Endothelial cell of umbilical vein (primary cell): Measurements from ENCODE around the gene C6orf136.

Experiments
- POLR2AphosphoS5 ChIP-seq: IDR thresholded peaks from 2 replicates; pipeline ENCODE4 v1.6.1; 2012; ENCODE audit warnings: low read depth, mild to moderate bottlenecking, control low read depth, low read length, moderate library complexity; ENCODE audit not compliant: insufficient read depth
- TF ChIP-seq, protein P1 (sequence below), 2 donors: IDR thresholded peaks; 1 replicate in 1 of 2; 2 replicates in 1 of 2; pipeline ENCODE4 v1.5.1; 2011; ENCODE audit warnings: low read length in 2 of 2, mild to moderate bottlenecking in 2 of 2, moderate library complexity in 2 of 2, control low read depth in 1 of 2, inconsistent platforms in 1 of 2, low read depth in 1 of 2; ENCODE audit not compliant: insufficient read depth in 1 of 2; ENCODE audit errors: extremely low read depth in 1 of 2

DNA sequence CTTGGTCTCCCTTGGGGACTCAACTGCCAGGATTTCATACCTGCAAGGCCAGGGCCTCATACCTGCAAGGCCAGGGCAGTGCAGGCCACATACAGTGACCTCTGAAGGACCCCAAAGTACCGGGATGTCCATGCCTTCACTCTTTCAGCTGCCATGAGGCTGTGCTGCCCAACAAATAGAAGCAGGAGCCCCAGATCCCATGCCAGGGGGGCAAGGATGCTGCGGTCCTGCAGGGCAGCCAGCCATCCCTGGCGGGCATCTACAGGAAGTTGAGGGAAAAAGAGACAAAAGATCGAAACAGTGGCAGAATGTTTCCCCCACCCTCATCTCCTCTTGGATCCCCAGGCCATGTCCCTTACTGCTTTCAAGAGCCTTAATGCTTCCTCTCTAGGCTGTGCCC, 43.1 kb downstream of the C6orf136 start:
- TF ChIP-seq, protein P1, sequence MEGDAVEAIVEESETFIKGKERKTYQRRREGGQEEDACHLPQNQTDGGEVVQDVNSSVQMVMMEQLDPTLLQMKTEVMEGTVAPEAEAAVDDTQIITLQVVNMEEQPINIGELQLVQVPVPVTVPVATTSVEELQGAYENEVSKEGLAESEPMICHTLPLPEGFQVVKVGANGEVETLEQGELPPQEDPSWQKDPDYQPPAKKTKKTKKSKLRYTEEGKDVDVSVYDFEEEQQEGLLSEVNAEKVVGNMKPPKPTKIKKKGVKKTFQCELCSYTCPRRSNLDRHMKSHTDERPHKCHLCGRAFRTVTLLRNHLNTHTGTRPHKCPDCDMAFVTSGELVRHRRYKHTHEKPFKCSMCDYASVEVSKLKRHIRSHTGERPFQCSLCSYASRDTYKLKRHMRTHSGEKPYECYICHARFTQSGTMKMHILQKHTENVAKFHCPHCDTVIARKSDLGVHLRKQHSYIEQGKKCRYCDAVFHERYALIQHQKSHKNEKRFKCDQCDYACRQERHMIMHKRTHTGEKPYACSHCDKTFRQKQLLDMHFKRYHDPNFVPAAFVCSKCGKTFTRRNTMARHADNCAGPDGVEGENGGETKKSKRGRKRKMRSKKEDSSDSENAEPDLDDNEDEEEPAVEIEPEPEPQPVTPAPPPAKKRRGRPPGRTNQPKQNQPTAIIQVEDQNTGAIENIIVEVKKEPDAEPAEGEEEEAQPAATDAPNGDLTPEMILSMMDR (IDR thresholded peaks at IDR 0.05; ENCODE audit: extremely low read depth in 1 of 2, insufficient read depth in 1 of 2, low read depth in 1 of 2, low read length in 2 of 2): no peak
- no peak for TF ChIP-seq POLR2AphosphoS5
